ENCODE measurements around the gene MCUB.

Gene MCUB

DNA sequence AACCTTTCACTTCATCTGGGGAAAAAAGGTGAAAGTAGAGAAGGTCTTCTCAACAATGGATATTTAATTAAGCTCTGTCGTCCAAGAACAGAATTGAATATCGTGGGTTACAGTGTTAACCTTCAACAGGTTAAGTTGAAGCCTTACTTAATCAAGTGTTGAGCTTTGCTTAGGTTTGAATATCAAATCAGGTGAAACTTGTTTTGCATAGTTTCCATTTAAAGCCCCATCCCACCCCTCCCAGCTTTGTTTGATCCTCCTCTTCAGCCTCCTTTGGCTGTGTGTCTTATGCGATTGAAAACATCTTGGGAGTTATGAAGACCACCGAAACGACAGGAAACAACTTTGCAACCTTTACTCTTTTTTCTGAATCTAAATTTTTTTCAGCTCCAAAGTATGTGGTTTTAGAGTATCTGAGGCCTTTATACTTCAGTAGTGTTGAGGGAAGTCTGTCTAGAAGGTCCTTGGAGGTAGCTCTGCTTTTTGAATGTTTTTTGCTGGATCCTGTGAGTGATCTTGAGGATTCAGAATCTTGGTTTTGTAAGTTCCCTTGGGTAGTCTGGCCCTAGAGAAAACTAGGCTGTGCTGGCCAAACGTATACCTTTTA lies 39.1 kb downstream of the MCUB start:
- Histone ChIP-seq H3K9ac (ENCODE audit: low read depth in 1 of 2, low read length in 2 of 2) (no peak overlapping the region), H3K4me1 (ENCODE audit: control insufficient read depth in 2 of 2, insufficient read depth in 2 of 2, low read length in 2 of 2) (no peaks in the 10 kb centered on the region), H3K36me3 (ENCODE audit: control insufficient read depth in 2 of 2, insufficient read depth in 2 of 2, low read length in 2 of 2) (no peaks in the 10 kb centered on the region), H3K4me3 (ENCODE audit: low read length in 2 of 2) (no peak overlapping the region), H3K27me3 (ENCODE audit: control insufficient read depth in 2 of 2, insufficient read depth in 2 of 2, low read length in 2 of 2) (no peaks in the 10 kb centered on the region), H3K27ac (ENCODE audit: low read depth in 2 of 2, low read length in 2 of 2) (no peak overlapping the region), H3K9me3 (ENCODE audit: control insufficient read depth in 2 of 2, low read length in 2 of 2) (no peaks in the 10 kb centered on the region)

DNA sequence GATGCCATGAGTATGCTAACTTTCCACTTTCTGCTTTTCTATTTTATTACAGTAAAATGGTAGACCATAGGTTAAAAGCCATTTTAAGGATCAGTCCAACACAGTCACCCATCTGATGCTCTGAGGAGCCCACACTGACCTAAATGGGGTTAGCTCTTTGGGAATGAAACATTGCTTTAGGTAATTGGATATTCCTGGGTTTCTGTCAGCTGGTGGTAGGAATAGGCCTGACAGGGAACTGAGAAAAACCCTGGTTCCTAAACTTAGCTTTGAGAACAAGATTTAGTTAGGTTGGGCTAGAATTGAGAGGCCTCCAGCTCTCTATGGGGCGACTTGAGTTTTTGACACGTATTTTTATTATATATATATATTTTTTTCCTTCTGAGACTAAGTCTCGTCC lies 40.4 kb downstream of the MCUB start:
- Histone ChIP-seq H3K4me3 (ENCODE audit: low read length in 2 of 2) (no peak overlapping the region), H3K27ac (ENCODE audit: low read depth in 2 of 2, low read length in 2 of 2) (no peak overlapping the region), H3K9me3 (ENCODE audit: control insufficient read depth in 2 of 2, low read length in 2 of 2) (no peaks in the 10 kb centered on the region), H3K27me3 (ENCODE audit: control insufficient read depth in 2 of 2, insufficient read depth in 2 of 2, low read length in 2 of 2) (no peaks in the 10 kb centered on the region), H3K4me1 (ENCODE audit: control insufficient read depth in 2 of 2, insufficient read depth in 2 of 2, low read length in 2 of 2) (no peaks in the 10 kb centered on the region), H3K36me3 (ENCODE audit: control insufficient read depth in 2 of 2, insufficient read depth in 2 of 2, low read length in 2 of 2) (no peaks in the 10 kb centered on the region), H3K9ac (ENCODE audit: low read depth in 1 of 2, low read length in 2 of 2) (no peak overlapping the region)

DNA sequence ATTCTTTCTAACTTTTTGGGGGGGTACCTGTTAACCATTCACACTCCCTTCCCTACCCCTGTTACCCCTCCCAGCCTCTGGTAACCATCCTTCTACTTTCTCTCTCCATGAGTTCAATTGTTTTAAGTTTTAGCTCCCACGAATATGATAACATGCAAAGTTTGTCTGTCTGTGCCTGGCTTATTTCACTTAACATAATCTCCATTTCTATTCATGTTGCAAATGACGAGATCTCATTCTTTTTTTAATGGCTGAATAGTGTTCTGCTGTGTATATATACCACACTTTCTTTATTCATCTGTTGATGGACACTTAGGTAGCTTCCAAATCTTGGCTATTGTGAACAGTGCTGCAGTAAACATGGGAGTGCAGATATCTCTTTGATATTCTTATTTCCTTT lies 41.3 kb downstream of the MCUB start:
- Histone ChIP-seq H3K27ac (ENCODE audit: low read depth in 2 of 2, low read length in 2 of 2) (no peak overlapping the region), H3K4me1 (ENCODE audit: control insufficient read depth in 2 of 2, insufficient read depth in 2 of 2, low read length in 2 of 2) (no peaks in the 10 kb centered on the region), H3K4me3 (ENCODE audit: low read length in 2 of 2) (no peak overlapping the region), H3K9me3 (ENCODE audit: control insufficient read depth in 2 of 2, low read length in 2 of 2) (no peaks in the 10 kb centered on the region), H3K9ac (ENCODE audit: low read depth in 1 of 2, low read length in 2 of 2) (no peak overlapping the region), H3K36me3 (ENCODE audit: control insufficient read depth in 2 of 2, insufficient read depth in 2 of 2, low read length in 2 of 2) (no peaks in the 10 kb centered on the region), H3K27me3 (ENCODE audit: control insufficient read depth in 2 of 2, insufficient read depth in 2 of 2, low read length in 2 of 2) (no peaks in the 10 kb centered on the region)

DNA sequence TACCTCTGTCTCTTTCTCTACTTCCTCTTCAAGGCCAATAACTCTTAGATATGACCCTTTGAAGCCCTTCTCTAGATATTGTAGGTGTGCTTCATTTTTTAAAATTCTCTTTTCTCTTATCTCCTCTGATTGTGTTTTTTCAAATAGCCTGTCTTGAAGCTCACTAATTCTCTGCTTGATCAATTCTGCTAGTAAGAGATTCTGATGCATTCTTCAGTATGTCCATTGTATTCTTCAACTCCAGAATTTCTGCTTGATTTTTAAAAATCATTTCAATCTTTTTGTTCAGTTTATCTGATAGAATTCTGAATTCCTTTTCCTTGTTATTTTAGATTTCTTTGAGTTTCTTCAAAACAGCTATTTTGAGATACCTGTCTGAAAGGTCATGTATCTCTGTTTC lies 47.9 kb downstream of the MCUB start:
- Histone ChIP-seq H3K36me3 (ENCODE audit: control insufficient read depth in 2 of 2, insufficient read depth in 2 of 2, low read length in 2 of 2) (no peaks in the 10 kb centered on the region), H3K27ac (ENCODE audit: low read depth in 2 of 2, low read length in 2 of 2) (no peak overlapping the region), H3K9ac (ENCODE audit: low read depth in 1 of 2, low read length in 2 of 2) (no peak overlapping the region), H3K4me1 (ENCODE audit: control insufficient read depth in 2 of 2, insufficient read depth in 2 of 2, low read length in 2 of 2) (peaks cover 0 to 4% of the 10 kb centered on the region in 2 donors), H3K27me3 (ENCODE audit: control insufficient read depth in 2 of 2, insufficient read depth in 2 of 2, low read length in 2 of 2) (no peaks in the 10 kb centered on the region), H3K4me3 (ENCODE audit: low read length in 2 of 2) (no peak overlapping the region), H3K9me3 (ENCODE audit: control insufficient read depth in 2 of 2, low read length in 2 of 2) (no peaks in the 10 kb centered on the region)

DNA sequence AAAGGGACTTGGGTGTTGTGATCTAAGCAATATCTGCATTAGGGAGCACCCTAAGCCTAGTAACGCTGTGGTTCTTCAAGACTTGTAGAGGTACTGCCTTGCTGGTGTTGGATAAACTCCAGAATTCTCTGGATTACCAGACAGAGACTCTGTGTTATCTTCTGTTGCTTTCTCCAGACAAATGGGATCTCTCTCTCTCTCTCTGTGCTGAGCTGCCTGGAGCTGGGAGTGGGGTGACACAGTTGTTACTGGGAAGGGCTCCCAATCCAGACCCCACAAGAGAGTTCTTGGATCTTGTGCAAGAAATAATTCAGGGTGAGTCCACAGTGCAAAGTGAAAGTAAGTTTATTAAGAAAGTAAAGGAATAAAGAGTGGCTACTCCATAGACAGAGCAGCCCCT lies 48.8 kb downstream of the MCUB start:
- Histone ChIP-seq H3K4me3 (ENCODE audit: low read length in 2 of 2) (no peak overlapping the region), H3K4me1 (ENCODE audit: control insufficient read depth in 2 of 2, insufficient read depth in 2 of 2, low read length in 2 of 2) (peaks cover 0 to 4% of the 10 kb centered on the region in 2 donors), H3K27me3 (ENCODE audit: control insufficient read depth in 2 of 2, insufficient read depth in 2 of 2, low read length in 2 of 2) (no peaks in the 10 kb centered on the region), H3K9me3 (ENCODE audit: control insufficient read depth in 2 of 2, low read length in 2 of 2) (no peaks in the 10 kb centered on the region), H3K36me3 (ENCODE audit: control insufficient read depth in 2 of 2, insufficient read depth in 2 of 2, low read length in 2 of 2) (no peaks in the 10 kb centered on the region), H3K27ac (ENCODE audit: low read depth in 2 of 2, low read length in 2 of 2) (no peak overlapping the region), H3K9ac (ENCODE audit: low read depth in 1 of 2, low read length in 2 of 2) (no peak overlapping the region)

DNA sequence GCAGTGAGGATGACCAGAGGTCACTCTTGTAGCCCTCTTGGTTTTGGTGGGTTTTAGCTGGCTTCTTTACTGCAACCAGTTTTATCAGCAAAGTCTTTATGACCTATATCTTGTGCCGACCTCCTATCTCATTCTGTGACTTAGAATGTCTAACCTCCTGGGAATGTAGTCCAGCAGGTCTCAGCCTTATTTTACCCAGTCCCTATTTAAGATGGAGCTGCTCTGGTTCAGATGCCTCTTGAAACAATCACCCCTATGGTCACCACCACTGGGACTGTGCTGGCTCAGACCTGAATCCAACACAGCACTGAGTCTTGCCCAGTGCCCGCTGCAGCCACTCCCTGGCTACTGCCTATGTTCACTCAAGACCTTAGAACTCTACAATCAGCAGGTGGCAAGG lies 49.4 kb downstream of the MCUB start:
- Histone ChIP-seq H3K27ac (ENCODE audit: low read depth in 2 of 2, low read length in 2 of 2) (no peak overlapping the region), H3K4me1 (ENCODE audit: control insufficient read depth in 2 of 2, insufficient read depth in 2 of 2, low read length in 2 of 2) (peaks cover 0 to 4% of the 10 kb centered on the region in 2 donors)

DNA sequence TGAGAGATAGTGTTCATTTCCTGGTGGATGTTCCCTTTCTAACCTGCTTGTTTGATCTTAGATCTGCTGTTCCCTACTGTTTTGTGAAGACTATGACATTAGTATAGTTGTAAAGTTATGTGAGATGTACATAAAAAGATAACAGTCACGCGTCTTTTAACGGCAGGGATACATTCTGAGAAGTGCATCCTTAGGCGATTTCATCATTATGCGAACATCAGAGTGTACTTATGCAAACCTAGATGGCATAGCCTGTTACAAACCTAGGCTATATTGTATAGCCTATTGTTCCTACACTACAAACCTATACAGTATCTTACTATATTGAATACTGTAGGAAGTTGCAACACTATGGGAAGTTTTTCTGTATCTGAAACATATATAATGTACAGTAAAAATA lies 50.4 kb downstream of the MCUB start:
- no peak overlapping the region for H3K27ac ChIP-seq (ENCODE audit: low read depth in 2 of 2, low read length in 2 of 2)
- no peaks in the 10 kb centered on the region for H3K27me3 ChIP-seq (ENCODE audit: control insufficient read depth in 2 of 2, insufficient read depth in 2 of 2, low read length in 2 of 2)
- no peak overlapping the region for H3K9ac ChIP-seq (ENCODE audit: low read depth in 1 of 2, low read length in 2 of 2)
- H3K4me3 ChIP-seq (ENCODE audit: low read length in 2 of 2): no peak overlapping the region
- no peaks in the 10 kb centered on the region for H3K36me3 ChIP-seq (ENCODE audit: control insufficient read depth in 2 of 2, insufficient read depth in 2 of 2, low read length in 2 of 2)
- peaks cover 0 to 4% of the 10 kb centered on the region in 2 donors for H3K4me1 ChIP-seq (ENCODE audit: control insufficient read depth in 2 of 2, insufficient read depth in 2 of 2, low read length in 2 of 2)
- H3K9me3 ChIP-seq (ENCODE audit: control insufficient read depth in 2 of 2, low read length in 2 of 2): no peaks in the 10 kb centered on the region

More for the DNA sequence above, 49.4 kb downstream of the MCUB start:
- Histone ChIP-seq H3K27me3 (ENCODE audit: control insufficient read depth in 2 of 2, insufficient read depth in 2 of 2, low read length in 2 of 2) (no peaks in the 10 kb centered on the region), H3K36me3 (ENCODE audit: control insufficient read depth in 2 of 2, insufficient read depth in 2 of 2, low read length in 2 of 2) (no peaks in the 10 kb centered on the region), H3K9me3 (ENCODE audit: control insufficient read depth in 2 of 2, low read length in 2 of 2) (no peaks in the 10 kb centered on the region), H3K4me3 (ENCODE audit: low read length in 2 of 2) (no peak overlapping the region), H3K9ac (ENCODE audit: low read depth in 1 of 2, low read length in 2 of 2) (no peak overlapping the region)

DNA sequence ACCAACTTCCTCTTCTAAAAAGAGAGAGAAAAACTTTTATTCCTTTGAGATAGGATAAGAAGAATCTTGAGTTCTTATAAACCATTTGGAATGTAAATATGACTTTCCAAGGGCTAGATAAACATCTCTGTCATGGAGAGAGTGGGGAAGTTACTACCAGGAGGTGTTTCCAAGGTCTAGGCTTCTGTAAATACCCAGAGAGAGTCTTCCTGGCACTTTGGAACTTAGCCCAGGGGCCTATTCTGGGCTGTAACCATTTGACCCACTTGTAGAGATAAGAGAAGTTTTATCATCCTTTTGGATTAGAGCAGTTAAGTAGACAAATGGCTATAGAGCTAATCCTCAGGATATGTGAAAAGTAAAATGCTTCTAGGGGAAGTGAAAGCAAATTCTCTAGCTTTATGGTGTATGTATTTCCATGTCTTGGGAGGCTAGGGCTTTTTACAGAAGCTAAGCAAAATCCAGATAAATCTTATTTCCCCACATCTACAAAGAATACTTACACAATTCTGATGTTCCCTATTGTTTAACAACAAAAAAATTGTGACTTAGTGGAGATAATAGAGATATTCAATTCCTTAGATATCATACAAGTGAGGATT lies 51.1 kb downstream of the MCUB start:
- no peak overlapping the region for H3K27ac ChIP-seq (ENCODE audit: low read depth in 2 of 2, low read length in 2 of 2)
- no peaks in the 10 kb centered on the region for H3K9me3 ChIP-seq (ENCODE audit: control insufficient read depth in 2 of 2, low read length in 2 of 2)

DNA sequence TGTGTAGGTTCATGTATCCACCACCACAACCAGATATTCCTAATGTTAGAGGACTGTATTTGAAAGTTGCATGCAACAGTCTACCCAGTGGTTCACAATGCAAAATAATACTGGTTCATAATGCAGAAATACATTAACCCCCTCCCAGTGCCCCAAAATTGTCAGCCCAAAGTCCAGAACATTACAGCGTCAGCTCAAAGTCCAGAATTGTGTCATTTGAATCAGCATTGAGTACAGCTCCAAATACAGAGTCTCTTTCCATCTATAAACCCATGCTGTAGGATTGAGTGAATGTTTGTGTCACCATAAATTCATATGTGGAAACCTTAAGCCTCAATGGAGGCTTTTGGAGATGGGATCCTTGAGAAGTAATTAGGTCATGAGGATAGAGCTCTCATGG lies 54.0 kb downstream of the MCUB start:
- Histone ChIP-seq H3K36me3 (ENCODE audit: control insufficient read depth in 2 of 2, insufficient read depth in 2 of 2, low read length in 2 of 2) (no peaks in the 10 kb centered on the region), H3K27ac (ENCODE audit: low read depth in 2 of 2, low read length in 2 of 2) (no peak overlapping the region), H3K4me3 (ENCODE audit: low read length in 2 of 2) (no peak overlapping the region), H3K27me3 (ENCODE audit: control insufficient read depth in 2 of 2, insufficient read depth in 2 of 2, low read length in 2 of 2) (no peaks in the 10 kb centered on the region), H3K9ac (ENCODE audit: low read depth in 1 of 2, low read length in 2 of 2) (no peak overlapping the region), H3K9me3 (ENCODE audit: control insufficient read depth in 2 of 2, low read length in 2 of 2) (no peaks in the 10 kb centered on the region), H3K4me1 (ENCODE audit: control insufficient read depth in 2 of 2, insufficient read depth in 2 of 2, low read length in 2 of 2) (peaks cover 0 to 4% of the 10 kb centered on the region in 2 donors)

More for the DNA sequence above, 51.1 kb downstream of the MCUB start:
- H3K4me1 ChIP-seq (ENCODE audit: control insufficient read depth in 2 of 2, insufficient read depth in 2 of 2, low read length in 2 of 2): peaks cover 0 to 4% of the 10 kb centered on the region in 2 donors
- H3K36me3 ChIP-seq (ENCODE audit: control insufficient read depth in 2 of 2, insufficient read depth in 2 of 2, low read length in 2 of 2): no peaks in the 10 kb centered on the region
- H3K9ac ChIP-seq (ENCODE audit: low read depth in 1 of 2, low read length in 2 of 2): no peak overlapping the region
- H3K4me3 ChIP-seq (ENCODE audit: low read length in 2 of 2): no peak overlapping the region
- no peaks in the 10 kb centered on the region for H3K27me3 ChIP-seq (ENCODE audit: control insufficient read depth in 2 of 2, insufficient read depth in 2 of 2, low read length in 2 of 2)

DNA sequence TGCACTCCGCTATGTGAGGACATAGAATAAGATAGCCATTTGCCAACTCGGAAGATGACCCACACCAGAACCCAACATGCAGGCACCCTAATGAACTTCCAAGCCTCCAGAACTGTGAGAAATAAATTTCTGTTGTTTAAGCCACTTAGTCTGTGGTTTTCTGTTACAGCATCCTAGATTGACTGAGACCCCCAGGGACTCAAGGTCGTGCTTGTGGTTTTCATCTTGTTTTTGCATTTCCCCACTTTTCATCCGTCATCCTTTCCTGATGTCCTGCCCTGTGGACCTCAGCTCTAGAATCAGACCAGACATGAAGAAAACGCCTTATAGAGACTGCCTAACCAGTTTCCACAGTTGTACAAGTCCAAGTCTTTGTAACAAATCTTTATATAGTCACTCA lies 54.4 kb downstream of the MCUB start:
- Histone ChIP-seq H3K4me1 (ENCODE audit: control insufficient read depth in 2 of 2, insufficient read depth in 2 of 2, low read length in 2 of 2) (peaks cover 0 to 4% of the 10 kb centered on the region in 2 donors), H3K27ac (ENCODE audit: low read depth in 2 of 2, low read length in 2 of 2) (no peak overlapping the region), H3K4me3 (ENCODE audit: low read length in 2 of 2) (no peak overlapping the region)

More for the DNA sequence above, 54.4 kb downstream of the MCUB start:
- H3K36me3 ChIP-seq (ENCODE audit: control insufficient read depth in 2 of 2, insufficient read depth in 2 of 2, low read length in 2 of 2): no peaks in the 10 kb centered on the region
- no peaks in the 10 kb centered on the region for H3K27me3 ChIP-seq (ENCODE audit: control insufficient read depth in 2 of 2, insufficient read depth in 2 of 2, low read length in 2 of 2)
- H3K9me3 ChIP-seq (ENCODE audit: control insufficient read depth in 2 of 2, low read length in 2 of 2): no peaks in the 10 kb centered on the region
- H3K9ac ChIP-seq (ENCODE audit: low read depth in 1 of 2, low read length in 2 of 2): no peak overlapping the region

All from mucosa of rectum (tissue), 2 donors.